Activated T-cell treated with anti-CD3 and anti-CD28 coated beads, Interleukin-2, amount 50 U/mL, for 24 hours (primary cell): ENCODE measurements around the gene C1orf116.

Experiments
- DNase-seq: peaks from one replicate; pipeline ENCODE4 v3.0.0-alpha.2; 2020
- H3K27ac Mint-ChIP-seq: 2 replicates; pipeline ENCODE4 v1.8.0; 2020; ENCODE audit warnings: mild to moderate bottlenecking, mixed read lengths
- H3K27me3 Mint-ChIP-seq: 2 replicates; pipeline ENCODE4 v1.8.0; 2020; ENCODE audit warnings: mixed read lengths
- H3K36me3 Mint-ChIP-seq: 2 replicates; pipeline ENCODE4 v1.8.0; 2020; ENCODE audit warnings: low read depth, mixed read lengths
- H3K4me1 Mint-ChIP-seq: 2 replicates; pipeline ENCODE4 v1.8.0; 2020; ENCODE audit warnings: low read depth, mixed read lengths
- H3K4me3 Mint-ChIP-seq: 2 replicates; pipeline ENCODE4 v1.8.0; 2020; ENCODE audit warnings: mild to moderate bottlenecking, moderate library complexity, mixed read lengths
- H3K9me3 Mint-ChIP-seq: 2 replicates; pipeline ENCODE4 v1.8.0; 2020; ENCODE audit warnings: mixed read lengths

Gene C1orf116

GRCh38 chr1:207009182-207009850 is 23.2 kb downstream of the C1orf116 start:
- Mint-ChIP-seq H3K27ac (no peak overlapping the region), H3K4me1 (peaks cover 1% of the 10 kb centered on the region), H3K4me3 (no peak overlapping the region), H3K9me3 (no peaks in the 10 kb centered on the region), H3K27me3 (peaks cover 16% of the 10 kb centered on the region), H3K36me3 (no peaks in the 10 kb centered on the region)
- DNase-seq: no peak

- no peaks in the 10 kb centered on the region for H3K9me3 Mint-ChIP-seq
- H3K4me3 Mint-ChIP-seq: no peak overlapping the region
- H3K27ac Mint-ChIP-seq: no peak overlapping the region
- H3K27me3 Mint-ChIP-seq: peaks cover 9% of the 10 kb centered on the region
- no peak for DNase-seq
- peaks cover 1% of the 10 kb centered on the region for H3K4me1 Mint-ChIP-seq
- H3K36me3 Mint-ChIP-seq: no peaks in the 10 kb centered on the region
Observed at GRCh38 chr1:207007352-207008033, 25.1 kb downstream of the C1orf116 start.

- Mint-ChIP-seq H3K9me3 (no peaks in the 10 kb centered on the region), H3K27ac (no peak overlapping the region), H3K4me3 (no peak overlapping the region), H3K36me3 (no peaks in the 10 kb centered on the region), H3K27me3 (peaks cover 4% of the 10 kb centered on the region), H3K4me1 (peaks cover 1% of the 10 kb centered on the region)
- DNase-seq: no peak
Observed at GRCh38 chr1:207006914-207007313, 25.6 kb downstream of the C1orf116 start.

- Mint-ChIP-seq H3K27ac (no peak overlapping the region), H3K9me3 (no peaks in the 10 kb centered on the region), H3K4me1 (peaks cover 1% of the 10 kb centered on the region), H3K27me3 (peaks cover 4% of the 10 kb centered on the region), H3K4me3 (no peak overlapping the region), H3K36me3 (no peaks in the 10 kb centered on the region)
- DNase-seq: no peak
Observed at GRCh38 chr1:207006083-207006482, 26.5 kb downstream of the C1orf116 start.

- H3K4me1 Mint-ChIP-seq: peaks cover 1% of the 10 kb centered on the region
- no peaks in the 10 kb centered on the region for H3K9me3 Mint-ChIP-seq
- H3K27me3 Mint-ChIP-seq: peaks cover 4% of the 10 kb centered on the region
- H3K4me3 Mint-ChIP-seq: no peak overlapping the region
- no peaks in the 10 kb centered on the region for H3K36me3 Mint-ChIP-seq
- DNase-seq: peak; percentile 45
- no peak overlapping the region for H3K27ac Mint-ChIP-seq
Observed at GRCh38 chr1:207004931-207005830, 27.4 kb downstream of the C1orf116 start.

- H3K36me3 Mint-ChIP-seq: no peaks in the 10 kb centered on the region
- H3K27me3 Mint-ChIP-seq: peaks cover 4% of the 10 kb centered on the region
- peaks cover 1% of the 10 kb centered on the region for H3K4me1 Mint-ChIP-seq
- no peaks in the 10 kb centered on the region for H3K9me3 Mint-ChIP-seq
- no peak overlapping the region for H3K4me3 Mint-ChIP-seq
- H3K27ac Mint-ChIP-seq: no peak overlapping the region
- no peak for DNase-seq
Observed at GRCh38 chr1:207003210-207003609, 29.3 kb downstream of the C1orf116 start.

- no peak overlapping the region for H3K4me3 Mint-ChIP-seq
- peaks cover 1% of the 10 kb centered on the region for H3K4me1 Mint-ChIP-seq
- DNase-seq: no peak
- H3K36me3 Mint-ChIP-seq: no peaks in the 10 kb centered on the region
- no peaks in the 10 kb centered on the region for H3K9me3 Mint-ChIP-seq
- no peak overlapping the region for H3K27ac Mint-ChIP-seq
- H3K27me3 Mint-ChIP-seq: peaks cover 4% of the 10 kb centered on the region
Observed at GRCh38 chr1:207002724-207003146, 29.8 kb downstream of the C1orf116 start.

GRCh38 chr1:207001492-207002245 is 30.9 kb downstream of the C1orf116 start:
- H3K36me3 Mint-ChIP-seq: no peaks in the 10 kb centered on the region
- H3K9me3 Mint-ChIP-seq: no peaks in the 10 kb centered on the region
- H3K27ac Mint-ChIP-seq: no peak overlapping the region
- DNase-seq: no peak
- peaks cover 1% of the 10 kb centered on the region for H3K4me1 Mint-ChIP-seq
- peaks cover 4% of the 10 kb centered on the region for H3K27me3 Mint-ChIP-seq
- H3K4me3 Mint-ChIP-seq: no peak overlapping the region

GRCh38 chr1:207000651-207001291 is 31.8 kb downstream of the C1orf116 start:
- Mint-ChIP-seq H3K27me3 (peaks cover 2% of the 10 kb centered on the region), H3K36me3 (no peaks in the 10 kb centered on the region), H3K4me3 (no peak overlapping the region), H3K4me1 (peaks cover 1% of the 10 kb centered on the region), H3K9me3 (no peaks in the 10 kb centered on the region), H3K27ac (no peak overlapping the region)
- DNase-seq: no peak

- no peak for DNase-seq
- H3K4me1 Mint-ChIP-seq: no peaks in the 10 kb centered on the region
- H3K27ac Mint-ChIP-seq: no peak overlapping the region
- no peaks in the 10 kb centered on the region for H3K27me3 Mint-ChIP-seq
- no peaks in the 10 kb centered on the region for H3K9me3 Mint-ChIP-seq
- H3K4me3 Mint-ChIP-seq: no peak overlapping the region
- H3K36me3 Mint-ChIP-seq: no peaks in the 10 kb centered on the region
Observed at GRCh38 chr1:206998816-206999215, 33.7 kb downstream of the C1orf116 start.

- H3K36me3 Mint-ChIP-seq: no peaks in the 10 kb centered on the region
- H3K4me3 Mint-ChIP-seq: no peak overlapping the region
- no peaks in the 10 kb centered on the region for H3K4me1 Mint-ChIP-seq
- no peak overlapping the region for H3K27ac Mint-ChIP-seq
- DNase-seq: no peak
- H3K27me3 Mint-ChIP-seq: peaks cover 14% of the 10 kb centered on the region
- H3K9me3 Mint-ChIP-seq: no peaks in the 10 kb centered on the region
Observed at GRCh38 chr1:206992790-206993189, 39.8 kb downstream of the C1orf116 start.

- no peak overlapping the region for H3K4me3 Mint-ChIP-seq
- H3K27me3 Mint-ChIP-seq: peaks cover 24% of the 10 kb centered on the region
- H3K9me3 Mint-ChIP-seq: no peaks in the 10 kb centered on the region
- no peak overlapping the region for H3K27ac Mint-ChIP-seq
- H3K4me1 Mint-ChIP-seq: no peaks in the 10 kb centered on the region
- DNase-seq: no peak
- H3K36me3 Mint-ChIP-seq: no peaks in the 10 kb centered on the region
Observed at GRCh38 chr1:206987873-206988272, 44.7 kb downstream of the C1orf116 start.

GRCh38 chr1:206986885-206987284 is 45.7 kb downstream of the C1orf116 start:
- Mint-ChIP-seq H3K27ac (no peak overlapping the region), H3K9me3 (no peaks in the 10 kb centered on the region), H3K4me1 (no peaks in the 10 kb centered on the region), H3K27me3 (peaks cover 15% of the 10 kb centered on the region), H3K36me3 (no peaks in the 10 kb centered on the region), H3K4me3 (no peak overlapping the region)
- no peak for DNase-seq

- H3K4me1 Mint-ChIP-seq: no peaks in the 10 kb centered on the region
- no peaks in the 10 kb centered on the region for H3K9me3 Mint-ChIP-seq
- DNase-seq: no peak
- H3K27ac Mint-ChIP-seq: no peak overlapping the region
- H3K36me3 Mint-ChIP-seq: no peaks in the 10 kb centered on the region
- H3K27me3 Mint-ChIP-seq: peaks cover 13% of the 10 kb centered on the region
- H3K4me3 Mint-ChIP-seq: no peak overlapping the region
Observed at GRCh38 chr1:206986402-206986801, 46.2 kb downstream of the C1orf116 start.
